ENCODE data around the gene KCTD18.

KCTD18 gene

GRCh38 chr2:200451511-200451910 is 58.4 kb downstream of the KCTD18 start:
- DNase-seq (ENCODE audit: low spot score): no peak
- TF ChIP-seq CTCF (conservative IDR thresholded peaks at IDR 0.05; ENCODE audit: low read depth): no peak
- ChIA-PET POLR2A (ENCODE audit: low non-redundant PET) (no interaction called here), CTCF (no interaction called here)
- no peak overlapping the region for H3K27ac ChIP-seq

GRCh38 chr2:200450288-200450687 is 59.6 kb downstream of the KCTD18 start:
- ChIA-PET CTCF (no interaction called here), POLR2A (ENCODE audit: low non-redundant PET) (no interaction called here)
- DNase-seq (ENCODE audit: low spot score): no peak
- H3K27ac ChIP-seq: no peak overlapping the region
- TF ChIP-seq CTCF (conservative IDR thresholded peaks at IDR 0.05; ENCODE audit: low read depth): no peak

DNA sequence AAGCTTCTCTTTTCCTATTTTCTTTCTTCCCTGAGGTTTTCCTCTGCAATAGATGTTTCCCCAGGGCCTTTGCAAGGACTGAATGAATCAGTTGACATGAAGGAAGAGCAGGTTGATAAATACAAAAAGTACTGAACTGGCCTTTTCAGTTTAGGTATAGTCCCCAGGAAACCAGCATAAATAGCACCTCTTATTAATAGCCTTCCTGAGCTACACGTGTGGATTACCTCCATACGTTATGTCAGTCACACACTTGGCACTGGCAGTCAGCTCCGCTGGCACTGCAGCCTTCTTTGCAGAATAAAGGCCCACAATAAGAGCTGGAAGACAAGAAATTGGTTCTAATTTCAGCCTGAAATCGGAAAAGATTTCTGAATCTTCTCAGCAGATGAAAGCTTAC is 60.7 kb downstream of the KCTD18 start:
- no peak overlapping the region for H3K27ac ChIP-seq
- ChIA-PET CTCF (interaction anchor here (0.6 kb wide), 1 partner anchor 44 kb away, joined by 3 read pairs; no protein-coding TSS in a partner anchor), POLR2A (ENCODE audit: low non-redundant PET) (no interaction called here)
- no peak for DNase-seq (ENCODE audit: low spot score)
- TF ChIP-seq CTCF (conservative IDR thresholded peaks at IDR 0.05; ENCODE audit: low read depth): no peak

- POLR2A ChIA-PET (ENCODE audit: low non-redundant PET): no interaction called here
- CTCF ChIA-PET: no interaction called here
Observed at GRCh38 chr2:200448455-200448854, 61.4 kb downstream of the KCTD18 start.

GRCh38 chr2:200447139-200447855 is 62.6 kb downstream of the KCTD18 start:
- ChIA-PET POLR2A (ENCODE audit: low non-redundant PET) (no interaction called here), CTCF (no interaction called here)
- no peak for TF ChIP-seq CTCF (conservative IDR thresholded peaks at IDR 0.05; ENCODE audit: low read depth)
- no peak for DNase-seq (ENCODE audit: low spot score)
- H3K27ac ChIP-seq: no peak overlapping the region

More at GRCh38 chr2:200448455-200448854, 61.4 kb downstream of the KCTD18 start:
- TF ChIP-seq CTCF (conservative IDR thresholded peaks at IDR 0.05; ENCODE audit: low read depth): no peak
- no peak overlapping the region for H3K27ac ChIP-seq
- no peak for DNase-seq (ENCODE audit: low spot score)

DNA sequence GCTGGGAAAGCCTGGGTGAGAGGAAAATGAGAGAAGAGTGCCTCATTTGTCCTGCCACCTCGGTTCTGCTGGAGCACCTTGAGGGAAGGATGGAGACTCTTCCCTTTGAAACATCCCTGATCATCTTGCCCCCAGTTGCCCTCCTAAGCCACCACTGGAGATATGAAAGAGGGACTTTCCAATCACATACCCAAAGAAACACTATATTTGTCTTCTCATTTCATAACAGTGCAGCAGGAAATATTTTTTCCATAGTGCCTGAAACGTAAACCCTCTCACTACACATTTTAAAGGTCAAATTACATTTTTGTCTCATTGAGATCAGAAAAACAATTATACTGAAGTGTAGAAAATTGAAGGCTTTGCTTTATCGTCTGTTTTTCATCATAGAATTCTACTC is 63.3 kb downstream of the KCTD18 start:
- TF ChIP-seq CTCF (conservative IDR thresholded peaks at IDR 0.05; ENCODE audit: low read depth): no peak
- no peak overlapping the region for H3K27ac ChIP-seq
- no peak for DNase-seq (ENCODE audit: low spot score)
- ChIA-PET POLR2A (ENCODE audit: low non-redundant PET) (no interaction called here), CTCF (no interaction called here)
